GM20000 (cell line): ENCODE data around the gene TMPRSS15.

ENCODE experiments used
- DNase-seq: peaks from one replicate; pipeline ENCODE4 v3.0.0; 2012; ENCODE audit warnings: low spot score
- TF ChIP-seq, protein P1 (sequence below): IDR thresholded peaks from 2 replicates; pipeline ENCODE4 v1.5.1; 2012; ENCODE audit warnings: mild to moderate bottlenecking, control low read depth; ENCODE audit errors: extremely low read depth, missing control alignments

The TMPRSS15 gene

DNA sequence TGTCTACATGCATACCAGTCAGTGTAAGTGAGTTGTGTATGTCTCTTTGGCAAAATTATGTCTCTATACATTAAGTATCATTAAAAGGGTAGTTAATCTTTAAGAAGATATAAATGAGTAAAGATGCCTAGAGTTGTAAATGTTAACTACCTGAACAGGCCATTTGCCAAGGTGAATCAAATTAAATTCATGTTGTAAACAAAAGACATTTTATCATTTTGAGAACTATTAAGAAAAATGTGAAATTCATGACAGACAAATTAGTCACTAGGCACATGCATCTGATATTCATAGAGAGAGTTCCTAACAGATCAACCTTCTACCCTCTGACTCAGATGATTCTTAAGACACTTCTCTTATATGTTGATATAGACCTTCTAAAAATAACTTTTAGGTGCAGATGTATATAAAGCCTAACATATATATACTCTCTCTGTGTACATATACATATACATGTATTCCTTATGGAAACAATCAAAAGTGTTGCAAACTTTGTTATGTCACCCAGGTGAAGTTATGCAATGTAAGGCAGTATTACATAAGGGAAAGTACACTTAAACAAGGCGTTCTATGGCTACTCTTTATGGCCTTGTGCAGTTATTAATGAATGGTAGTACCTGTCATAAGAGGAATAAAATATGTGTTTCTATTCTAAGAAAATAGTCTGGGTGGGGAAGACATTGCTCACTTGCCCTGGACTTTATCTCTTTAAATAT, at the start of gene TMPRSS15:
Gene TMPRSS15, minus strand, starts transcription at position 51 of the 716 bp plus-strand sequence. CDS start 163 bp downstream, outside the sequence.
- TF ChIP-seq, protein P1, sequence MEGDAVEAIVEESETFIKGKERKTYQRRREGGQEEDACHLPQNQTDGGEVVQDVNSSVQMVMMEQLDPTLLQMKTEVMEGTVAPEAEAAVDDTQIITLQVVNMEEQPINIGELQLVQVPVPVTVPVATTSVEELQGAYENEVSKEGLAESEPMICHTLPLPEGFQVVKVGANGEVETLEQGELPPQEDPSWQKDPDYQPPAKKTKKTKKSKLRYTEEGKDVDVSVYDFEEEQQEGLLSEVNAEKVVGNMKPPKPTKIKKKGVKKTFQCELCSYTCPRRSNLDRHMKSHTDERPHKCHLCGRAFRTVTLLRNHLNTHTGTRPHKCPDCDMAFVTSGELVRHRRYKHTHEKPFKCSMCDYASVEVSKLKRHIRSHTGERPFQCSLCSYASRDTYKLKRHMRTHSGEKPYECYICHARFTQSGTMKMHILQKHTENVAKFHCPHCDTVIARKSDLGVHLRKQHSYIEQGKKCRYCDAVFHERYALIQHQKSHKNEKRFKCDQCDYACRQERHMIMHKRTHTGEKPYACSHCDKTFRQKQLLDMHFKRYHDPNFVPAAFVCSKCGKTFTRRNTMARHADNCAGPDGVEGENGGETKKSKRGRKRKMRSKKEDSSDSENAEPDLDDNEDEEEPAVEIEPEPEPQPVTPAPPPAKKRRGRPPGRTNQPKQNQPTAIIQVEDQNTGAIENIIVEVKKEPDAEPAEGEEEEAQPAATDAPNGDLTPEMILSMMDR = no peak
- DNase-seq = no peak

DNA sequence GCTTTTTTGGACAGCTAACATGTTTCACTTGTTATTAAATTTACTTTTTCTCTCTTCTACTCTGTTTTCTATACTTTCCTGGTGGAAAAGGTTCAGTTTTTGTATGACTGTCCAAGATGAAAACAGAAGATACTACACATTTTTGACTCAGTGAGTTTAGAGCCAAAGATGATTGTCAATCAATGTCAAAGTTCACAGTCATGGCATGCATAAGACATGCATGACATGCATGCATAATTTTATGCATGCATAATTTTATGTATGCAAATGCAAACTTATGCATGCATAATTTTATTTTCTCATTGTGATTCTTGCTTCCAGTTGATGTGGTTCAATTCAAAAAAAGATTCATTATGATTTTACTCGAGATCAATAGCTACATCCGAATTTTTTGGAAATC, 48.1 kb upstream of the TMPRSS15 start:
- TF ChIP-seq, protein P1 = no peak
- DNase-seq = no peak

DNA sequence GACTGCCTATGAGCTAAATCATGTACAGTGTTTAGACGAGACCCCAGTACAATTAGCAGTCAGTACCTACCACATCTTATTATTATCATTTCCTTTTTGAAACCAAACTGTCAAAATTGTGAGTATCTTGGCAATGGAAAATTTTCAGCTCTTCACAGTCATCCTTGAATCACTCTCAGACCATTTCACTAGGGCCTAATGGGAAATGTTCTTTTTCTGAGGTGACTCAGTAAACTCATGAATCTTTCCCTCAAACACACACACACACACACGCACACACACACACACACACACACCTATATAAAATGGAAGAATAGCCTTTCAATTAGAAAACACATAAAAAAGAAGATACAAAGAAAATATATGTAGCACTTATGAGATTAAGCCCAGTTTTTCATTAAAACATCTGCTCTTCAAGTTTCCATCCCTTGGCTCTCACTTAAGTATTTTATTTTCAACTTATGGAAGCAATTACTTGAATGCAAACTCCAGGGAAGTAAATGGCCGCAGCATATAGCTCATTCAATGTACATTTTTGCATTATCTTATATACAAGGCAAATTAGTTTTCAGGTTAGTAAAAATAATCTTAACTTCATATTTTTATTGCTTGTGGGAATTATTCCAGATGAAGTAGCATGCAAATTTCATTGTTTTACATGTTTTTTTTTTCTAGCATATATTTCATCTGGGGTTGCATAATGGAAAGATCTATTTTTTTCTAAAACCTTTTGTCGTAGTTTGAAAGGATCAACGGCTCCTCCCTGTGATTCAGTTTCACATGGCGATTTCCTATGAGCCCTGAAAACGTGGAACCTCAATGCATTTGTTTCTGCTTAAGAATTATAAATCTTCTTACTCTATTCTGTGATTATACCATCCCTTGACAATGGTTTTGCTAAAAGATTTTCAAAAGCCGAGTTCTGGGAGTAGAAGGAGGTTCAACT, 46.3 kb upstream of the TMPRSS15 start:
- DNase-seq = no peak
- TF ChIP-seq, protein P1 = no peak

DNA sequence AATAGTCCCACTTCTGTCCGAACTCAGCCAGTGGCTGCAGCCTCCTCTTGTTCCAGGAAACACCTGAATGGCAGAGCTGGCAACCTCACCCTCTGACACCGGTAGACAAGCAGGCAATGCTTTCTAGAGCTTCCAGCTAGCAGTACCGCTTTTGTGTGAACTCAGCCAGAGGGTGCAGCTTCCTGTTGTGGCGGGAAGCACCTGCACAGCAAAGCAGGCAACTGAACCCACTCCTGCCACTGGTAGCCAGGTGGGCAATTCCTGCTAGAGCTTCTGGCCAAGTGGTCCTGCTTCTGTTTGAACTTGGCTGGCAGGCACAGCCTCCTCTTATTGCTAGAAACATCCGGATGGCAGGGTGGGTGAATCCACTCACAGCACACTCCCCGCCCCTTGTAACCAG, 40.1 kb upstream of the TMPRSS15 start:
- no peak for DNase-seq
- TF ChIP-seq, protein P1 = no peak

DNA sequence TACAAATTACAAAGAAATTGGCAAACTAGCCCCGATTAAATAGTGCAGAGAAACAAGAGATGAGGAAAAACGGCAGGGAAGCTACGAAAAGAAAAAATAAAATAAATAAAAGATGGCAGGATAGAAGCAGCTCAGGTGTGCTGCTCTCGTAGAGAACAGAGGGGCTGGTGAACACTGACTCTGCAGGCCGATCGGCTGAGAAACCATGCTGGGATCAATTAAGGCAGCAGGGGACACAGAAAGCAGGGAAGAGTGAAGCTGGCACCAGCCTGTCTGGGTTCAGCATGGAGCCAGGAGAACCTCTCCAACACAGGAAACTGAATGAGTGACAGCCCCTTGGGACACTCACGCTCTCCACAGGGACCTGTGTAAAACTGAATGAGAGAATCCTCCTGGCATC, 39.5 kb upstream of the TMPRSS15 start:
- no peak for DNase-seq
- TF ChIP-seq, protein P1 = no peak

DNA sequence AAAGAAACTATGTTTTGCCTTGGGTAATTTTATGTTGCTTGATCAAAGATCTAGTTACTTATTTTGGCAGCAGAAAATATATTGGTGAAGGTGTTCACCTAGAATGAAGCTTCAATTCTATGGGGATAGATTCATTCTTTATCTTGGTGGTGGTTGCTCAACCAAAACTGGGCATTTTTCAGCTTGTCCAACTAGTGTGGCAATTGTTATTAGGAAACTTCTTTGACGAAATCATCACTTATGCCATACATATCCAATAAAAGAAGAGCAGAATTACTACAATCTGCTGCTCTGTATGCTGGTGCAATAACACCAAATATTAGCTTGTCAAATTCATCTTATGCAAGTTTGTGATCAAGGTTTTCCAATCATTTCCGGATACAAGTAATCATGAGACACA, 26.8 kb upstream of the TMPRSS15 start:
- TF ChIP-seq, protein P1 = no peak
- DNase-seq = no peak

DNA sequence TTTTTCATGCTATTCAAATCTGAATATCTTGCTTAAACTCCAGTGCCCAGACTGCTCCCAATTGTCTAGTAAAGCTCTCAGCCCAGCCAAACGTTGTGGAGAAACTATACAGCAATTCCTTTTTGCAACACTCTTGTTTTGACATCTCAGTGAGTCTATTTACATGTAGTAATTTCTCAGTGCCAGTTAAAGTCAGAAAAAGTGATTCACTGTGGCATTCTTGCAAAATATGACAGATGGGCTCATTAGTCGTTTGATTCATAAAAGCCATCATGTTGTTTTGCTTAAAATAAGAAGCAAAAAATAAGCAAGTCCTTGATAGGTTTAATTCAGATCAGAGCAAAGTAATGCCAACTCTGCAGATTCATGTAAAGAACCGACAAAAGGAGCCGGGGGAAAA, 20.7 kb upstream of the TMPRSS15 start:
- TF ChIP-seq, protein P1 = no peak
- no peak for DNase-seq
